Neural cell (in vitro differentiated cells): Measurements from ENCODE around the gene GAB1. TPM values are rescaled to one million over a fixed set of nuclear protein-coding genes. Genes with fewer than 3 reads are reported as not detected.

Experiments used
- H2AFZ ChIP-seq: fragments of 200-600, 300-800 bp; sonication (generic), shearing (Covaris generic); 2 replicates; pipeline ENCODE4 v1.6.0; 2014; ENCODE audit warnings: low read depth, mild to moderate bottlenecking, antibody characterized with exemption, low read length, moderate library complexity
- H3F3A ChIP-seq: fragments of 200-600 bp; shearing (Covaris generic); 2 replicates; pipeline ENCODE4 v1.6.1; 2016; ENCODE audit warnings: mild to moderate bottlenecking, moderate library complexity, mixed read lengths, antibody characterized with exemption, low read length; ENCODE audit not compliant: insufficient read depth, poor library complexity, severe bottlenecking
- H3K27ac ChIP-seq: fragments of 200-600, 300-800 bp; sonication (generic), shearing (Covaris generic); 2 replicates; pipeline ENCODE4 v1.5.1; 2014; ENCODE audit warnings: mild to moderate bottlenecking, low read length, moderate library complexity
- H3K27me3 ChIP-seq: fragments of 300-800, 200-600 bp; sonication (generic), shearing (Covaris generic); 2 replicates; pipeline ENCODE4 v1.6.0; 2014; ENCODE audit warnings: mild to moderate bottlenecking, low read depth, low read length, moderate library complexity; ENCODE audit not compliant: insufficient read depth
- H3K36me3 ChIP-seq: fragments of 300-800, 200-600 bp; sonication (generic), shearing (Covaris generic); 2 replicates; pipeline ENCODE4 v1.5.1; 2014; ENCODE audit warnings: mild to moderate bottlenecking, antibody characterized with exemption, low read length, moderate library complexity; ENCODE audit not compliant: insufficient read depth
- H3K4me2 ChIP-seq: fragments of 300-800, 200-600 bp; sonication (generic), shearing (Covaris generic); 2 replicates; pipeline ENCODE4 v1.6.0; 2014; ENCODE audit warnings: mild to moderate bottlenecking, low read length
- H3K4me3 ChIP-seq: fragments of 300-800, 200-600 bp; sonication (generic), shearing (Covaris generic); 2 replicates; pipeline ENCODE4 v1.5.1; 2014; ENCODE audit warnings: mild to moderate bottlenecking, low read length, moderate library complexity
- H3K79me2 ChIP-seq: fragments of 200-600 bp; shearing (Covaris generic); replicated peaks from 2 replicates; pipeline ENCODE4 v1.6.0; 2014; ENCODE audit warnings: mild to moderate bottlenecking, low read length, moderate library complexity; ENCODE audit not compliant: insufficient read depth
- H3K9ac ChIP-seq: fragments of 300-800, 200-600 bp; sonication (generic), shearing (Covaris generic); 2 replicates; pipeline ENCODE4 v1.6.1; 2016; ENCODE audit warnings: mild to moderate bottlenecking, low read length, mixed read lengths
- H3K9me2 ChIP-seq: fragments of 200-600 bp; shearing (Covaris generic); 2 replicates; pipeline ENCODE4 v1.6.1; 2016; ENCODE audit warnings: mild to moderate bottlenecking, low read length, mixed read lengths; ENCODE audit not compliant: insufficient read depth
- H3K9me3 ChIP-seq: fragments of 200-600, 300-800 bp; sonication (generic), shearing (Covaris generic); 2 replicates; pipeline ENCODE4 v1.6.1; 2016; ENCODE audit warnings: mild to moderate bottlenecking, mixed run types, low read length, moderate library complexity, mixed read lengths
- H4K20me1 ChIP-seq: fragments of 200-600 bp; shearing (Covaris generic); 2 replicates; pipeline ENCODE4 v1.6.1; 2016; ENCODE audit warnings: mild to moderate bottlenecking, mixed run types; ENCODE audit not compliant: insufficient read depth
- CTCF ChIP-seq: fragments of 450-650 bp; IDR thresholded peaks from 2 replicates; pipeline ENCODE4 v1.5.1; 2014; ENCODE audit warnings: antibody characterized with exemption, mild to moderate bottlenecking, moderate library complexity; ENCODE audit not compliant: poor library complexity, severe bottlenecking
- EP300 ChIP-seq: fragments of 450-650 bp; conservative IDR thresholded peaks from 2 replicates; pipeline ENCODE4 v1.6.1; 2014; ENCODE audit warnings: antibody characterized with exemption, mild to moderate bottlenecking, moderate library complexity; ENCODE audit not compliant: poor library complexity, severe bottlenecking
- EZH2 ChIP-seq: fragments of 200-600, 300-800 bp; shearing (Covaris generic), sonication (generic); IDR thresholded peaks from 2 replicates; pipeline ENCODE4 v1.6.1; 2014; ENCODE audit warnings: antibody characterized with exemption, low read length, borderline replicate concordance, mild to moderate bottlenecking; ENCODE audit not compliant: insufficient read depth, poor library complexity, severe bottlenecking
- MXI1 ChIP-seq: fragments of 450-650 bp; conservative IDR thresholded peaks from 2 replicates; pipeline ENCODE4 v1.6.1; 2014; ENCODE audit warnings: antibody characterized with exemption, mild to moderate bottlenecking; ENCODE audit not compliant: poor library complexity, severe bottlenecking
- POLR2AphosphoS5 ChIP-seq: IDR thresholded peaks from 2 replicates; pipeline ENCODE4 v1.6.1; 2012
- RAD21 ChIP-seq: fragments of 450-650 bp; conservative IDR thresholded peaks from 2 replicates; pipeline ENCODE4 v1.6.1; 2014; ENCODE audit warnings: antibody characterized with exemption, mild to moderate bottlenecking, moderate library complexity
- REST ChIP-seq: IDR thresholded peaks from 2 replicates; pipeline ENCODE4 v1.6.1; 2012; ENCODE audit warnings: borderline replicate concordance
- SMC3 ChIP-seq: fragments of 450-650 bp; conservative IDR thresholded peaks from 2 replicates; pipeline ENCODE4 v1.6.1; 2014; ENCODE audit warnings: antibody characterized with exemption, mild to moderate bottlenecking, moderate library complexity; ENCODE audit not compliant: poor library complexity
- TAF1 ChIP-seq: IDR thresholded peaks from 2 replicates; pipeline ENCODE4 v1.6.1; 2012; ENCODE audit warnings: low read depth
- polyA plus RNA-seq: library from polyadenylated mRNA; depleted of rRNA; stranded (reverse); fragments of >200 nt; gene quantifications from 2 replicates; pipeline ENCODE4 v1.2.3, GENCODE V29; 2014

Gene GAB1
- polyA plus RNA-seq, 1 donor from 2014 or later, result 2.4 TPM

GRCh38 chr4:143431526-143432257, 95.0 kb downstream of the GAB1 start:
- Histone ChIP-seq H3F3A (no peaks in the 10 kb centered on the region), H3K9me2 (no peaks in the 10 kb centered on the region), H3K27ac (no peak overlapping the region), H3K9ac (no peak overlapping the region), H3K79me2 (no peaks in the 10 kb centered on the region), H3K36me3 (no peaks in the 10 kb centered on the region), H3K4me2 (no peak overlapping the region), H3K4me3 (no peak overlapping the region), H3K27me3 (no peaks in the 10 kb centered on the region), H3K9me3 (no peaks in the 10 kb centered on the region), H2AFZ (no peak overlapping the region), H4K20me1 (no peaks in the 10 kb centered on the region)
- no peak for TF ChIP-seq SMC3
- TF ChIP-seq EP300, result no peak
- TF ChIP-seq POLR2AphosphoS5, result no peak
- TF ChIP-seq CTCF, result no peak

GRCh38 chr4:143432258-143432591, 95.5 kb downstream of the GAB1 start:
- TF ChIP-seq TAF1, result no peak
- no peak for TF ChIP-seq CTCF
- TF ChIP-seq POLR2AphosphoS5, result no peak
- TF ChIP-seq REST, result no peak
- TF ChIP-seq MXI1, result no peak
- no peak for TF ChIP-seq EP300
- no peak for TF ChIP-seq SMC3
- no peak for TF ChIP-seq EZH2
- no peak for TF ChIP-seq RAD21
- no peak overlapping the region for H3K9ac ChIP-seq
- no peak overlapping the region for H3K27ac ChIP-seq
- H3K4me3 ChIP-seq, result no peak overlapping the region
- H3K27me3 ChIP-seq, result no peaks in the 10 kb centered on the region
- no peak overlapping the region for H2AFZ ChIP-seq
- H3K9me2 ChIP-seq, result no peaks in the 10 kb centered on the region
- H3K79me2 ChIP-seq, result no peaks in the 10 kb centered on the region
- no peaks in the 10 kb centered on the region for H3F3A ChIP-seq
- no peaks in the 10 kb centered on the region for H4K20me1 ChIP-seq
- no peaks in the 10 kb centered on the region for H3K36me3 ChIP-seq
- H3K4me2 ChIP-seq, result no peak overlapping the region
- H3K9me3 ChIP-seq, result no peaks in the 10 kb centered on the region
